Ovary (tissue), 3 donors: ENCODE results near the gene RPN2.

ENCODE experiments used
- CTCF ChIP-seq, 3 donors: fragments of 450-650 bp in 2 of 3; fragments of 200-600 bp in 1 of 3; IDR thresholded peaks; one replicate each; pipeline versions ENCODE4 v1.5.1 to v1.8.0; 2016 to 2022; ENCODE audit warnings: antibody characterized with exemption in 3 of 3, mild to moderate bottlenecking in 1 of 3
- POLR2A ChIP-seq: fragments of 450-650 bp; IDR thresholded peaks from one replicate; pipeline ENCODE4 v1.6.1; 2017; ENCODE audit warnings: antibody characterized with exemption, mild to moderate bottlenecking, moderate library complexity
- donor health status: DM: no; HTN: no; CAD: no.

- TF ChIP-seq CTCF (IDR thresholded peaks at IDR 0.05): peak in 2 of 3 donors; percentile 46 to 63
- no peak for TF ChIP-seq POLR2A
Measured at GRCh38 chr20:37282556-37282955, 103.4 kb downstream of the RPN2 start.
